GM18907 (cell line): ENCODE data around the gene ABCB4.

Experiments
- ATAC-seq: cut with Tn5 transposase; IDR thresholded peaks from one replicate; pipeline ENCODE4 v1.9.1; 2021; ENCODE audit warnings: mild to moderate bottlenecking, moderate library complexity; ENCODE audit not compliant: unreplicated experiment

Gene ABCB4

GRCh38 chr7:87427288-87427687 is 48.2 kb downstream of the ABCB4 start:
- no peak for ATAC-seq

- ATAC-seq, result peak; percentile 79
Observed at GRCh38 chr7:87426160-87426559, 49.3 kb downstream of the ABCB4 start.

GRCh38 chr7:87424075-87424474 is 51.4 kb downstream of the ABCB4 start:
- ATAC-seq, result no peak

GRCh38 chr7:87420173-87420572 is 55.3 kb downstream of the ABCB4 start:
- no peak for ATAC-seq

- peak; percentile 79 for ATAC-seq
Observed at GRCh38 chr7:87416682-87417587, 58.5 kb downstream of the ABCB4 start.

GRCh38 chr7:87414794-87415188 is 60.7 kb downstream of the ABCB4 start:
- no peak for ATAC-seq

GRCh38 chr7:87413951-87414793 is 61.3 kb downstream of the ABCB4 start:
- ATAC-seq, result no peak

- no peak for ATAC-seq
Observed at GRCh38 chr7:87413029-87413428, 62.5 kb downstream of the ABCB4 start.

- no peak for ATAC-seq
Observed at GRCh38 chr7:87411186-87411585, 64.3 kb downstream of the ABCB4 start.

- no peak for ATAC-seq
Observed at GRCh38 chr7:87404674-87405073, 70.8 kb downstream of the ABCB4 start.

- ATAC-seq, result no peak
Observed at GRCh38 chr7:87398446-87398845, 77.0 kb downstream of the ABCB4 start.

- ATAC-seq, result no peak
Observed at GRCh38 chr7:87395442-87396020, 79.9 kb downstream of the ABCB4 start.

- no peak for ATAC-seq
Observed at GRCh38 chr7:87391020-87391701, 84.3 kb downstream of the ABCB4 start.

GRCh38 chr7:87380905-87381304 is 94.6 kb downstream of the ABCB4 start:
- no peak for ATAC-seq

- no peak for ATAC-seq
Observed at GRCh38 chr7:87375662-87376435, 99.6 kb downstream of the ABCB4 start.

GRCh38 chr7:87370660-87371180 is 104.8 kb downstream of the ABCB4 start:
- no peak for ATAC-seq

GRCh38 chr7:87369216-87369615 is 106.3 kb downstream of the ABCB4 start:
- ATAC-seq, result no peak

- no peak for ATAC-seq
Observed at GRCh38 chr7:87364246-87364645, 111.2 kb downstream of the ABCB4 start.

- no peak for ATAC-seq
Observed at GRCh38 chr7:87363342-87363741, 112.1 kb downstream of the ABCB4 start.

- no peak for ATAC-seq
Observed at GRCh38 chr7:87361320-87361719, 114.2 kb downstream of the ABCB4 start.
